HepG2 (cell line): Measurements from ENCODE around the gene RAD23A. TPM values are rescaled to one million over a fixed set of nuclear protein-coding genes. Genes with fewer than 3 reads are reported as not detected.

Experiments used
- ATAC-seq: fragments of 200-7000 bp; cut with Tn5 transposase; 3 replicates; pipeline ENCODE4 v1.9.1; 2020; ENCODE audit warnings: mild to moderate bottlenecking, moderate library complexity
- BruUV-seq: library from RNA; stranded (reverse); fragments of 400-500 nt; replicated peaks from 2 replicates; lab custom pipeline; 2021; lab: Mats Ljungman, UMichigan
- CTCF ChIA-PET: fragments of 300-600 bp; formaldehyde crosslinking; extraction: SDS; loops from one replicate; lab custom pipeline; 2021; ENCODE audit warnings: low total read pairs, inconsistent platforms, low intra/inter-chr PET ratio; lab: Yijun Ruan, JAX
- POLR2A ChIA-PET: fragments of 350-600 bp; sonication (Branson Sonifier 250); formaldehyde crosslinking; loops from one replicate; lab custom pipeline; 2020; ENCODE audit warnings: antibody characterized with exemption, inconsistent platforms; lab: Yijun Ruan, JAX
- DNase-seq: peaks from one replicate; pipeline ENCODE4 v3.0.0-alpha.2; 2015; ENCODE audit warnings: low spot score
- FAIRE-seq: peaks from 3 replicates; lab custom pipeline; 2011; peaks lifted over from hg19 to GRCh38; lab: Jason Lieb, UNC
- H2AFZ ChIP-seq: one replicate; pipeline ENCODE4 v1.6.1; 2011; ENCODE audit warnings: low read length, inconsistent platforms
- H3K27ac ChIP-seq: fragments of 300-600 bp; 3 replicates; pipeline ENCODE4 v1.8.0; 2011; ENCODE audit warnings: mixed run types, mild to moderate bottlenecking, mixed read lengths, low read length, inconsistent platforms; ENCODE audit not compliant: insufficient read depth; ENCODE audit errors: extremely low read length
- H3K27me3 ChIP-seq, 2 experiments: fragments of 200-600 bp in 1 of 2; 2 replicates in 1 of 2; 3 replicates in 1 of 2; pipeline versions ENCODE4 v1.6.0 to v1.8.0; 2011; ENCODE audit warnings: low read length in 2 of 2, mild to moderate bottlenecking in 2 of 2, moderate library complexity in 2 of 2, inconsistent platforms in 1 of 2; ENCODE audit not compliant: insufficient read depth in 2 of 2, control insufficient read depth in 1 of 2
- H3K36me3 ChIP-seq, 2 experiments: fragments of 200-600 bp in 1 of 2; replicated peaks in 1 of 2; 2 replicates in 1 of 2; 3 replicates in 1 of 2; pipeline versions ENCODE4 v1.5.1 to v1.8.0; 2011; ENCODE audit warnings: low read length in 2 of 2, inconsistent platforms in 1 of 2; ENCODE audit not compliant: insufficient read depth in 2 of 2, control insufficient read depth in 1 of 2
- H3K4me1 ChIP-seq: 2 replicates; pipeline ENCODE4 v1.5.1; 2012; ENCODE audit warnings: low read length, inconsistent platforms; ENCODE audit not compliant: insufficient read depth
- H3K4me2 ChIP-seq: 2 replicates; pipeline ENCODE4 v1.6.0; 2011; ENCODE audit warnings: low read depth, low read length, inconsistent platforms
- H3K4me3 ChIP-seq, 3 experiments: fragments of 200-600 bp in 1 of 3; sonication (generic), shearing (Covaris generic) in 1 of 3; replicated peaks in 1 of 3; 2 replicates each; pipeline ENCODE4 v1.5.1; 2011 to 2016; ENCODE audit warnings: low read length in 3 of 3, inconsistent platforms in 2 of 3, low read depth in 2 of 3, mild to moderate bottlenecking in 2 of 3, control low read depth in 1 of 3, mixed read lengths in 1 of 3; ENCODE audit not compliant: insufficient read depth in 1 of 3
- H3K79me2 ChIP-seq: one replicate; pipeline ENCODE4 v1.6.1; 2011; ENCODE audit warnings: low read length, inconsistent platforms; ENCODE audit not compliant: insufficient read depth
- H3K9ac ChIP-seq: 2 replicates; pipeline ENCODE4 v1.6.0; 2011; ENCODE audit warnings: mild to moderate bottlenecking, low read depth, low read length, inconsistent platforms; ENCODE audit not compliant: insufficient read depth
- H3K9me3 ChIP-seq: 2 replicates; pipeline ENCODE4 v1.5.1; 2012; ENCODE audit warnings: mild to moderate bottlenecking, low read length
- H4K20me1 ChIP-seq: 2 replicates; pipeline ENCODE4 v1.6.0; 2011; ENCODE audit warnings: inconsistent platforms, mild to moderate bottlenecking, low read length, moderate library complexity; ENCODE audit not compliant: insufficient read depth
- ASH2L ChIP-seq: fragments of 300-600, 200-600 bp; sonication (generic); IDR thresholded peaks from 2 replicates; pipeline ENCODE4 v1.7.0; 2017; ENCODE audit warnings: low read depth, mild to moderate bottlenecking, moderate library complexity, mixed read lengths, low read length; ENCODE audit not compliant: insufficient read length
- ELF1 ChIP-seq: sonication (generic); formaldehyde crosslinking; IDR thresholded peaks from 2 replicates; pipeline ENCODE4 v1.4.0; 2020; ENCODE audit warnings: missing genetic modification reagents
- FOXP4 ChIP-seq: sonication (generic); formaldehyde crosslinking; IDR thresholded peaks from 2 replicates; pipeline ENCODE4 v1.4.0; 2020; ENCODE audit warnings: missing genetic modification reagents
- HINFP ChIP-seq: sonication (generic); formaldehyde crosslinking; IDR thresholded peaks from 2 replicates; pipeline ENCODE4 v1.4.0; 2020; ENCODE audit warnings: low read depth, mild to moderate bottlenecking, missing genetic modification reagents
- HOXD1 ChIP-seq: sonication (generic); formaldehyde crosslinking; IDR thresholded peaks from 2 replicates; pipeline ENCODE4 v1.5.0; 2020; ENCODE audit warnings: missing genetic modification reagents
- MIER2 ChIP-seq: IDR thresholded peaks from 2 replicates; pipeline ENCODE4 v1.6.1; 2016; ENCODE audit warnings: missing biosample characterization, missing genetic modification reagents
- MLX ChIP-seq: IDR thresholded peaks from 2 replicates; pipeline ENCODE4 v1.6.1; 2016
- MYC ChIP-seq: sonication (generic); formaldehyde crosslinking; IDR thresholded peaks from 2 replicates; pipeline ENCODE4 v1.9.0; 2021; ENCODE audit warnings: missing genetic modification reagents, borderline replicate concordance
- PATZ1 ChIP-seq: sonication (generic); formaldehyde crosslinking; IDR thresholded peaks from 2 replicates; pipeline ENCODE4 v1.4.0; 2020; ENCODE audit warnings: missing genetic modification reagents
- PBX2 ChIP-seq: IDR thresholded peaks from 2 replicates; pipeline ENCODE4 v1.6.1; 2016; ENCODE audit warnings: control low read depth
- PHF21A ChIP-seq: sonication (generic); formaldehyde crosslinking; IDR thresholded peaks from 2 replicates; pipeline ENCODE4 v1.5.0; 2020; ENCODE audit warnings: mild to moderate bottlenecking, missing genetic modification reagents
- POGZ ChIP-seq: sonication (generic); formaldehyde crosslinking; IDR thresholded peaks from 2 replicates; pipeline ENCODE4 v1.4.0; 2020; ENCODE audit warnings: mild to moderate bottlenecking, missing genetic modification reagents
- SOX5 ChIP-seq: IDR thresholded peaks from 2 replicates; pipeline ENCODE4 v1.6.1; 2016; ENCODE audit warnings: borderline replicate concordance
- TEAD3 ChIP-seq: optimal IDR thresholded peaks from 2 replicates; pipeline ENCODE3; 2016; ENCODE audit warnings: borderline replicate concordance
- ZFX ChIP-seq: sonication (generic); formaldehyde crosslinking; IDR thresholded peaks from 2 replicates; pipeline ENCODE4 v1.4.0; 2020; ENCODE audit warnings: mild to moderate bottlenecking, low read depth, missing genetic modification reagents, moderate library complexity
- ZNF160 ChIP-seq: sonication (generic); formaldehyde crosslinking; IDR thresholded peaks from 2 replicates; pipeline ENCODE4 v1.8.0; 2022; ENCODE audit warnings: mild to moderate bottlenecking, inconsistent platforms, missing genetic modification reagents
- ZNF224 ChIP-seq: sonication (generic); formaldehyde crosslinking; IDR thresholded peaks from 2 replicates; pipeline ENCODE4 v1.5.0; 2020; ENCODE audit warnings: mild to moderate bottlenecking, missing genetic modification reagents
- ZNF879 ChIP-seq: sonication (generic); formaldehyde crosslinking; IDR thresholded peaks from 2 replicates; pipeline ENCODE4 v1.8.1; 2023; ENCODE audit warnings: missing genetic modification reagents
- whole genome bisulfite sequencing: methylation state at CpG from one replicate; pipeline ENCODE4 v1.1.6; 2017; ENCODE audit warnings: low lambda C conversion rate; 5-methylcytosine and 5-hydroxymethylcytosine counted together
- in situ Hi-C: cut with HindIII; loops from 2 replicates; pipeline ENCODE4 v1.10.0; 2017; ENCODE audit warnings: low pct_unique_long_range_greater_than_20kb; ENCODE audit not compliant: extremely low pct_ligation_motif_present
- intact Hi-C: fragments of 100-400 bp; cut with micrococcal nuclease; formaldehyde crosslinking; loops from one replicate; pipeline ENCODE4 v1.10.0; 2022; ENCODE audit not compliant: unreplicated experiment
- polyA plus RNA-seq, 8 experiments: library from polyadenylated mRNA; depleted of rRNA in 3 of 8; stranded (reverse) in 7 of 8; unstranded in 1 of 8; fragments of >200 nt; fragmentation: Illumina TruSeq in 4 of 8; extraction: Trizol in 4 of 8; gene quantifications; 2 replicates each; pipeline versions ENCODE4 v1.2.1 to v1.2.3, GENCODE V29; 2011 to 2016; ENCODE audit warnings: low read depth in 4 of 8, missing spikeins in 1 of 8, mixed read lengths in 1 of 8; ENCODE audit not compliant: insufficient read depth in 1 of 8
- total RNA-seq, 5 experiments: library from RNA; depleted of rRNA; stranded (reverse); fragments of >200 nt; fragmentation: Illumina TruSeq; extraction: Trizol; gene quantifications; 2 replicates each; pipeline ENCODE4 v1.2.3, GENCODE V29; 2016; ENCODE audit warnings: low read depth in 1 of 5

Gene RAD23A
- total and polyA plus RNA-seq, 2 of the 13 experiments (the other 11 are each of a cell fraction or from before 2014, with no cell fraction given), result 42.5 to 54.2 TPM

GRCh38 chr19:12913011-12913561, 32.6 kb upstream of the RAD23A start:
- intact Hi-C loops, result no loop called here
- H3K36me3 ChIP-seq, result no peaks in the 10 kb centered on the region
- in situ Hi-C loops, result no loop called here
- H3K9ac ChIP-seq, result peak overlapping the region; percentile 61
- WGBS, result 0% methylated on average over 12 of the region's 22 CpGs
- peak overlapping the region; percentile 81 for H3K4me2 ChIP-seq
- ATAC-seq (peak; percentile 86), FAIRE-seq (no peak), DNase-seq (peak; percentile 62)
- H3K79me2 ChIP-seq, result no peaks in the 10 kb centered on the region
- H3K9me3 ChIP-seq, result no peaks in the 10 kb centered on the region
- H3K27ac ChIP-seq, result peak overlapping the region; percentile 65
- H3K4me3 ChIP-seq, result peak overlapping the region; percentile 48 to 63 (median 55)
- H2AFZ ChIP-seq, result peak overlapping the region; percentile 57
- H3K4me1 ChIP-seq, result peaks cover 30% of the 10 kb centered on the region
- no peaks in the 10 kb centered on the region for H3K27me3 ChIP-seq
- no TSS peak for BruUV-seq
- ChIA-PET POLR2A (interaction anchor here (1.0 to 4.2 kb wide), 10 partner anchors 8 to 250 kb away, joined by 3 to 40 read pairs (median 6); partner anchors contain the start of genes FARSA and GCDH), CTCF (no interaction called here)
- H4K20me1 ChIP-seq, result no peaks in the 10 kb centered on the region
- peak; percentile 69 for TF ChIP-seq FOXP4 (CRISPR knock-in tag)
- TF ChIP-seq SOX5 (CRISPR knock-in tag), result peak; percentile 29; the same call in 1 of the 2 replicates
- TF ChIP-seq ELF1, result no peak
- peak; percentile 51 for TF ChIP-seq TEAD3 (CRISPR knock-in tag)
- TF ChIP-seq MYC, result peak; percentile 51; the same call in 1 of the 2 replicates
- peak; percentile 48; the same call in 1 of the 2 replicates for TF ChIP-seq PHF21A (CRISPR knock-in tag)
- TF ChIP-seq HOXD1, result no peak
- TF ChIP-seq ZNF879 (CRISPR knock-in tag), result no peak
- peak; percentile 20 for TF ChIP-seq ASH2L
- TF ChIP-seq MIER2 (CRISPR knock-in tag), result no peak
- TF ChIP-seq PATZ1 (CRISPR knock-in tag), result peak; percentile 55; the same call in 1 of the 2 replicates
- TF ChIP-seq MLX (CRISPR knock-in tag), result peak; percentile 84
- no peak for TF ChIP-seq POGZ (CRISPR knock-in tag)
- 0 out of 2 replicates have a peak, but pooled peaks have one; percentile 45 for TF ChIP-seq HINFP (CRISPR knock-in tag)
- peak; percentile 81 for TF ChIP-seq ZFX
- TF ChIP-seq PBX2 (CRISPR knock-in tag), result peak; percentile 83
- no peak for TF ChIP-seq ZNF224 (CRISPR knock-in tag)
- peak; percentile 60 for TF ChIP-seq ZNF160
